H9 (cell line): Measurements from ENCODE around the gene CDH16. TPM values are rescaled to one million over a fixed set of nuclear protein-coding genes. Genes with fewer than 3 reads are reported as not detected.

ENCODE experiments used
- DNase-seq: peaks from one replicate; pipeline ENCODE4 v3.0.0-alpha.2; 2017
- H2AFZ ChIP-seq: one replicate; pipeline ENCODE4 v1.6.1; 2013; ENCODE audit warnings: mild to moderate bottlenecking, low read length, control low read depth, moderate library complexity
- H2AK5ac ChIP-seq: 2 replicates; pipeline ENCODE4 v1.6.1; 2013; ENCODE audit warnings: low read length, control low read depth, mixed read lengths; ENCODE audit not compliant: insufficient read length
- H2BK120ac ChIP-seq: one replicate; pipeline ENCODE4 v1.6.1; 2013; ENCODE audit warnings: low read depth, mild to moderate bottlenecking, low read length, control low read depth, inconsistent platforms; ENCODE audit not compliant: poor library complexity, severe bottlenecking
- H2BK12ac ChIP-seq: 2 replicates; pipeline ENCODE4 v1.6.1; 2013; ENCODE audit warnings: low read length, control low read depth, mixed read lengths, low read depth; ENCODE audit not compliant: insufficient read length
- H2BK15ac ChIP-seq: 2 replicates; pipeline ENCODE4 v1.6.1; 2013; ENCODE audit warnings: low read depth, low read length, control low read depth
- H2BK20ac ChIP-seq: one replicate; pipeline ENCODE4 v1.6.1; 2013; ENCODE audit warnings: low read depth, mild to moderate bottlenecking, low read length, control low read depth, inconsistent platforms; ENCODE audit not compliant: poor library complexity, severe bottlenecking
- H2BK5ac ChIP-seq: 2 replicates; pipeline ENCODE4 v1.6.1; 2013; ENCODE audit warnings: low read length, control low read depth, mixed read lengths; ENCODE audit not compliant: insufficient read length
- H3K14ac ChIP-seq: 2 replicates; pipeline ENCODE4 v1.6.1; 2013; ENCODE audit warnings: low read length, control low read depth; ENCODE audit not compliant: insufficient read depth
- H3K18ac ChIP-seq: 2 replicates; pipeline ENCODE4 v1.6.1; 2013; ENCODE audit warnings: low read depth, mild to moderate bottlenecking, mixed read lengths, low read length, control low read depth; ENCODE audit not compliant: insufficient read length
- H3K23ac ChIP-seq: 2 replicates; pipeline ENCODE4 v1.6.1; 2013; ENCODE audit warnings: low read length, control low read depth, mixed read lengths, low read depth; ENCODE audit not compliant: insufficient read length
- H3K23me2 ChIP-seq: 2 replicates; pipeline ENCODE4 v1.6.1; 2013; ENCODE audit warnings: low read depth, mild to moderate bottlenecking, mixed read lengths, low read length, control low read depth; ENCODE audit not compliant: insufficient read length, poor library complexity, severe bottlenecking
- H3K27ac ChIP-seq: 2 replicates; pipeline ENCODE4 v1.5.1; 2013; ENCODE audit warnings: low read length, control low read depth, mixed read lengths, low read depth; ENCODE audit not compliant: insufficient read length
- H3K27me3 ChIP-seq: 2 replicates; pipeline ENCODE4 v1.6.1; 2013; ENCODE audit warnings: low read length, control low read depth, inconsistent platforms; ENCODE audit not compliant: insufficient read depth
- H3K4ac ChIP-seq: 2 replicates; pipeline ENCODE4 v1.6.1; 2013; ENCODE audit warnings: low read depth, mild to moderate bottlenecking, control low read depth, inconsistent platforms, low read length, moderate library complexity
- H3K4me1 ChIP-seq: 2 replicates; pipeline ENCODE4 v1.6.1; 2013; ENCODE audit warnings: low read length, control low read depth, inconsistent platforms; ENCODE audit not compliant: insufficient read depth
- H3K4me2 ChIP-seq: 2 replicates; pipeline ENCODE4 v1.6.1; 2013; ENCODE audit warnings: low read length, control low read depth, mixed read lengths; ENCODE audit not compliant: insufficient read length, insufficient read depth
- H3K56ac ChIP-seq: 2 replicates; pipeline ENCODE4 v1.6.1; 2013; ENCODE audit warnings: low read depth, mild to moderate bottlenecking, mixed read lengths, low read length, control low read depth; ENCODE audit not compliant: insufficient read length
- H3K79me1 ChIP-seq: 2 replicates; pipeline ENCODE4 v1.6.1; 2013; ENCODE audit warnings: low read depth, mild to moderate bottlenecking, moderate library complexity, low read length, control low read depth, inconsistent platforms; ENCODE audit not compliant: insufficient read depth, poor library complexity, severe bottlenecking
- H3K79me2 ChIP-seq: 2 replicates; pipeline ENCODE4 v1.6.1; 2013; ENCODE audit warnings: low read length, control low read depth, inconsistent platforms; ENCODE audit not compliant: insufficient read depth
- H3K9ac ChIP-seq: 2 replicates; pipeline ENCODE4 v1.6.1; 2013; ENCODE audit warnings: low read length, control low read depth, mixed read lengths; ENCODE audit not compliant: insufficient read length; ENCODE audit errors: extremely low read depth
- H3K9me3 ChIP-seq: one replicate; pipeline ENCODE4 v1.6.1; 2013; ENCODE audit warnings: low read depth, low read length, inconsistent platforms; ENCODE audit not compliant: control insufficient read depth
- H3T11ph ChIP-seq: one replicate; pipeline ENCODE4 v1.6.1; 2013; ENCODE audit warnings: mild to moderate bottlenecking, low read length, control low read depth, inconsistent platforms
- H4K20me1 ChIP-seq: one replicate; pipeline ENCODE4 v1.6.1; 2013; ENCODE audit not compliant: control insufficient read depth, insufficient read length, insufficient read depth
- H4K5ac ChIP-seq: 2 replicates; pipeline ENCODE4 v1.6.1; 2013; ENCODE audit warnings: low read depth, mild to moderate bottlenecking, mixed read lengths, low read length, control low read depth; ENCODE audit not compliant: insufficient read length
- H4K8ac ChIP-seq: replicated peaks from 2 replicates; pipeline ENCODE4 v1.6.1; 2013; ENCODE audit warnings: low read length, control low read depth, mixed read lengths, low read depth; ENCODE audit not compliant: insufficient read length
- H4K91ac ChIP-seq: 2 replicates; pipeline ENCODE4 v1.6.1; 2013; ENCODE audit warnings: low read depth, mild to moderate bottlenecking, moderate library complexity, mixed read lengths, low read length, control low read depth; ENCODE audit not compliant: insufficient read length
- H3K27ac Mint-ChIP-seq, 3 experiments: 2 replicates in 2 of 3; 3 replicates in 1 of 3; pipeline ENCODE4 v1.8.0; 2020 to 2021; ENCODE audit warnings: mixed read lengths in 3 of 3, mild to moderate bottlenecking in 1 of 3, moderate library complexity in 1 of 3
- H3K27me3 Mint-ChIP-seq: 2 replicates; pipeline ENCODE4 v1.8.0; 2021; ENCODE audit warnings: low read depth, mild to moderate bottlenecking, moderate library complexity, mixed read lengths
- H3K36me3 Mint-ChIP-seq, 3 experiments: 2 replicates in 2 of 3; 3 replicates in 1 of 3; pipeline ENCODE4 v1.8.0; 2020 to 2021; ENCODE audit warnings: low read depth in 3 of 3, mixed read lengths in 3 of 3; ENCODE audit not compliant: insufficient read depth in 1 of 3
- H3K4me1 Mint-ChIP-seq, 2 experiments: 2 replicates each; pipeline ENCODE4 v1.8.0; 2020; ENCODE audit warnings: mixed read lengths in 2 of 2
- H3K4me3 Mint-ChIP-seq, 2 experiments: 2 replicates in 1 of 2; 3 replicates in 1 of 2; pipeline ENCODE4 v1.8.0; 2020 to 2021; ENCODE audit warnings: mild to moderate bottlenecking in 2 of 2, mixed read lengths in 2 of 2, moderate library complexity in 1 of 2
- H3K9me3 Mint-ChIP-seq, 2 experiments: 2 replicates in 1 of 2; 3 replicates in 1 of 2; pipeline ENCODE4 v1.8.0; 2020; ENCODE audit warnings: mild to moderate bottlenecking in 2 of 2, mixed read lengths in 2 of 2, moderate library complexity in 1 of 2
- WGBS: extraction: QIAGEN DNeasy Blood & Tissue Kit; methylation state at CpG from one replicate; pipeline ENCODE4 v1.1.7; 2013; ENCODE audit warnings: missing lambda C conversion rate, low lambda C conversion rate, mixed read lengths; ENCODE audit not compliant: insufficient read length; ENCODE audit errors: extremely low coverage; 5-methylcytosine and 5-hydroxymethylcytosine counted together
- total RNA-seq: library from RNA; stranded (reverse); gene quantifications from 2 replicates; pipeline ENCODE4 v1.2.1, GENCODE V29; 2021
- TF ChIP-seq, protein P1 (sequence below): fragments of 200-600 bp; sonication (generic); conservative IDR thresholded peaks from 3 replicates; pipeline ENCODE4 v1.8.0; 2021; ENCODE audit warnings: antibody characterized with exemption, mild to moderate bottlenecking

CDH16 gene
- total RNA-seq, 1 experiment from 2014 or later: not detected

DNA sequence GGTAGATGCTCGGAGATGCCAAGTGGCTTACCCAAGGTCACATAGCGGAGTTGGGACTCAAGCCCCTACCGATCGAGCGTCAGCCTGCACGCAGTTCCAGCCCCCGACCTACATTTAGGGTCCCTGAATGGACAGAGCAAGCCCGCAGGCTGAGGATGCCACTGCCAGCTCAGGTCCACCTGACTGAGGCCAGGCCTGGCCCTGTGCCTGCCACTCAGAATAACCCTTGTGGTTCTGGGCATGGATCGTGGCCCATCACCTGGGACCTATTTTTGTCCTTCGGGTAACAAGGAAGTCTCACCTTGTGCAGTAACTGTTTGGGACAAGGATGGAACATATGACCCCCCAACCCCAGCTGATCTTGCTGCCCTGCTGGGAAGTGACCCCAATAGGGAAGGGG is 17.1 kb downstream of the CDH16 start:
- Histone ChIP-seq H3K4me2 (no peak overlapping the region), H3K23me2 (no peaks in the 10 kb centered on the region), H3K27ac (no peak overlapping the region), H3K9me3 (no peaks in the 10 kb centered on the region), H2BK5ac (no peak overlapping the region), H4K20me1 (no peaks in the 10 kb centered on the region), H3K9ac (no peak overlapping the region), H3K18ac (no peak overlapping the region), H2BK120ac (no peak overlapping the region), H3K79me2 (no peaks in the 10 kb centered on the region), H2AFZ (no peak overlapping the region), H3K4me1 (no peaks in the 10 kb centered on the region), H2BK20ac (no peak overlapping the region), H3K56ac (no peak overlapping the region), H4K8ac (no peak overlapping the region), H4K91ac (no peak overlapping the region), H2BK15ac (no peak overlapping the region), H2AK5ac (no peak overlapping the region), H3K14ac (no peak overlapping the region), H3K27me3 (no peaks in the 10 kb centered on the region), H3K4ac (no peak overlapping the region), H2BK12ac (no peak overlapping the region), H3T11ph (no peak overlapping the region), H3K79me1 (no peaks in the 10 kb centered on the region), H4K5ac (no peak overlapping the region), H3K23ac (no peak overlapping the region)
- Mint-ChIP-seq H3K4me3 (no peak overlapping the region), H3K36me3 (no peaks in the 10 kb centered on the region), H3K4me1 (peaks cover 10 to 21% of the 10 kb centered on the region in 2 experiments), H3K9me3 (no peaks in the 10 kb centered on the region), H3K27ac (no peak overlapping the region), H3K27me3 (peaks cover 7% of the 10 kb centered on the region)
- DNase-seq: no peak
- no CpG with 5 or more reads among the region's 10 CpGs for WGBS
- TF ChIP-seq, protein P1, sequence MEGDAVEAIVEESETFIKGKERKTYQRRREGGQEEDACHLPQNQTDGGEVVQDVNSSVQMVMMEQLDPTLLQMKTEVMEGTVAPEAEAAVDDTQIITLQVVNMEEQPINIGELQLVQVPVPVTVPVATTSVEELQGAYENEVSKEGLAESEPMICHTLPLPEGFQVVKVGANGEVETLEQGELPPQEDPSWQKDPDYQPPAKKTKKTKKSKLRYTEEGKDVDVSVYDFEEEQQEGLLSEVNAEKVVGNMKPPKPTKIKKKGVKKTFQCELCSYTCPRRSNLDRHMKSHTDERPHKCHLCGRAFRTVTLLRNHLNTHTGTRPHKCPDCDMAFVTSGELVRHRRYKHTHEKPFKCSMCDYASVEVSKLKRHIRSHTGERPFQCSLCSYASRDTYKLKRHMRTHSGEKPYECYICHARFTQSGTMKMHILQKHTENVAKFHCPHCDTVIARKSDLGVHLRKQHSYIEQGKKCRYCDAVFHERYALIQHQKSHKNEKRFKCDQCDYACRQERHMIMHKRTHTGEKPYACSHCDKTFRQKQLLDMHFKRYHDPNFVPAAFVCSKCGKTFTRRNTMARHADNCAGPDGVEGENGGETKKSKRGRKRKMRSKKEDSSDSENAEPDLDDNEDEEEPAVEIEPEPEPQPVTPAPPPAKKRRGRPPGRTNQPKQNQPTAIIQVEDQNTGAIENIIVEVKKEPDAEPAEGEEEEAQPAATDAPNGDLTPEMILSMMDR: no peak
